HepG2 (cell line): ENCODE measurements around the gene LGALS3.

Experiments
- ATF1 ChIP-seq: IDR thresholded peaks from 2 replicates; pipeline ENCODE4 v1.6.1; 2016; ENCODE audit warnings: mild to moderate bottlenecking, control low read depth
- EP300 ChIP-seq, 3 experiments: sonication (generic) in 1 of 3; formaldehyde crosslinking in 1 of 3; IDR thresholded peaks; 2 replicates each; pipeline versions ENCODE4 v1.5.1 to v1.6.1; 2011 to 2020; ENCODE audit warnings: low read depth in 2 of 3, low read length in 2 of 3, borderline replicate concordance in 1 of 3, improper control_type of control experiment in 1 of 3, mild to moderate bottlenecking in 1 of 3, missing genetic modification reagents in 1 of 3, moderate library complexity in 1 of 3
- GLI4 ChIP-seq: sonication (generic); formaldehyde crosslinking; IDR thresholded peaks from 2 replicates; pipeline ENCODE4 v1.5.1; 2020; ENCODE audit warnings: missing genetic modification reagents, mild to moderate bottlenecking, moderate library complexity, borderline replicate concordance
- POLR2A ChIP-seq, 2 experiments: IDR thresholded peaks; 2 replicates each; pipeline ENCODE4 v1.6.1; 2011; ENCODE audit warnings: low read depth in 2 of 2, low read length in 2 of 2, mild to moderate bottlenecking in 1 of 2, moderate library complexity in 1 of 2; ENCODE audit not compliant: insufficient read depth in 1 of 2
- RFX5 ChIP-seq: IDR thresholded peaks from 2 replicates; pipeline ENCODE4 v1.6.1; 2011; ENCODE audit warnings: low read depth, low read length, improper control_type of control experiment
- SMYD3 ChIP-seq: sonication (generic); formaldehyde crosslinking; IDR thresholded peaks from 2 replicates; pipeline ENCODE4 v1.8.1; 2023; ENCODE audit warnings: mild to moderate bottlenecking, missing genetic modification reagents
- TCF7L2 ChIP-seq: IDR thresholded peaks from 2 replicates; pipeline ENCODE4 v1.6.1; 2011; ENCODE audit warnings: mild to moderate bottlenecking, low read depth, low read length, moderate library complexity
- ZNF230 ChIP-seq: sonication (generic); formaldehyde crosslinking; IDR thresholded peaks from 2 replicates; pipeline ENCODE4 v1.4.0; 2020; ENCODE audit warnings: mild to moderate bottlenecking, missing genetic modification reagents
- ZNF761 ChIP-seq: sonication (generic); formaldehyde crosslinking; conservative IDR thresholded peaks from 2 replicates; pipeline ENCODE4 v1.4.0; 2020; ENCODE audit warnings: mild to moderate bottlenecking, missing genetic modification reagents
- TF ChIP-seq, protein P1 (sequence below): sonication (generic); formaldehyde crosslinking; IDR thresholded peaks from 2 replicates; pipeline ENCODE4 v1.5.0; 2020; ENCODE audit warnings: mild to moderate bottlenecking, missing genetic modification reagents, moderate library complexity

GRCh38 chr14:55170526-55170925 is 41.5 kb downstream of the LGALS3 start:
- TF ChIP-seq TCF7L2, result no peak
- no peak for TF ChIP-seq SMYD3 (CRISPR knock-in tag)
- TF ChIP-seq EP300 (IDR thresholded peaks at IDR 0.05; ENCODE audit: low read depth in 2 of 2, low read length in 2 of 2), result no peak
- no peak for TF ChIP-seq EP300 (CRISPR knock-in tag; IDR thresholded peaks at IDR 0.05; ENCODE audit: borderline replicate concordance)
- TF ChIP-seq GLI4 (CRISPR knock-in tag), result no peak
- TF ChIP-seq, protein P1, sequence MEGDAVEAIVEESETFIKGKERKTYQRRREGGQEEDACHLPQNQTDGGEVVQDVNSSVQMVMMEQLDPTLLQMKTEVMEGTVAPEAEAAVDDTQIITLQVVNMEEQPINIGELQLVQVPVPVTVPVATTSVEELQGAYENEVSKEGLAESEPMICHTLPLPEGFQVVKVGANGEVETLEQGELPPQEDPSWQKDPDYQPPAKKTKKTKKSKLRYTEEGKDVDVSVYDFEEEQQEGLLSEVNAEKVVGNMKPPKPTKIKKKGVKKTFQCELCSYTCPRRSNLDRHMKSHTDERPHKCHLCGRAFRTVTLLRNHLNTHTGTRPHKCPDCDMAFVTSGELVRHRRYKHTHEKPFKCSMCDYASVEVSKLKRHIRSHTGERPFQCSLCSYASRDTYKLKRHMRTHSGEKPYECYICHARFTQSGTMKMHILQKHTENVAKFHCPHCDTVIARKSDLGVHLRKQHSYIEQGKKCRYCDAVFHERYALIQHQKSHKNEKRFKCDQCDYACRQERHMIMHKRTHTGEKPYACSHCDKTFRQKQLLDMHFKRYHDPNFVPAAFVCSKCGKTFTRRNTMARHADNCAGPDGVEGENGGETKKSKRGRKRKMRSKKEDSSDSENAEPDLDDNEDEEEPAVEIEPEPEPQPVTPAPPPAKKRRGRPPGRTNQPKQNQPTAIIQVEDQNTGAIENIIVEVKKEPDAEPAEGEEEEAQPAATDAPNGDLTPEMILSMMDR (CRISPR knock-in tag), result no peak
- TF ChIP-seq ZNF761 (CRISPR knock-in tag), result no peak
- no peak for TF ChIP-seq POLR2A (IDR thresholded peaks at IDR 0.05; ENCODE audit: insufficient read depth in 1 of 2, low read depth in 2 of 2, low read length in 2 of 2)
- TF ChIP-seq ZNF230 (CRISPR knock-in tag), result no peak
- TF ChIP-seq ATF1, result no peak
- TF ChIP-seq RFX5, result no peak
